Large intestine (tissue), 3 donors: ENCODE results near the gene PAX5. TPM values are rescaled to one million over a fixed set of nuclear protein-coding genes. Genes with fewer than 3 reads are reported as not detected.

Source experiments
- DNase-seq, 2 donors: peaks; one replicate each; pipeline versions ENCODE4 v3.0.0 to v3.0.0-alpha.2; 2013
- H3K27ac ChIP-seq: one replicate; pipeline ENCODE4 v1.5.1; 2013; ENCODE audit warnings: low read length
- H3K27me3 ChIP-seq: 2 replicates; pipeline ENCODE4 v1.6.1; 2013; ENCODE audit warnings: low read length; ENCODE audit not compliant: control insufficient read depth, insufficient read depth
- H3K36me3 ChIP-seq: 2 replicates; pipeline ENCODE4 v1.6.1; 2013; ENCODE audit warnings: low read length; ENCODE audit not compliant: control insufficient read depth, insufficient read depth
- H3K4me1 ChIP-seq: one replicate; pipeline ENCODE4 v1.6.1; 2013; ENCODE audit warnings: low read length; ENCODE audit not compliant: control insufficient read depth, insufficient read depth
- H3K4me3 ChIP-seq: one replicate; pipeline ENCODE4 v1.5.1; 2013; ENCODE audit warnings: low read length
- H3K9me3 ChIP-seq: one replicate; pipeline ENCODE4 v1.6.1; 2013; ENCODE audit warnings: mild to moderate bottlenecking, low read depth, low read length, moderate library complexity; ENCODE audit not compliant: control insufficient read depth
- WGBS: methylation state at CpG from one replicate; pipeline ENCODE4 v1.1.5; 2013; ENCODE audit warnings: low lambda C conversion rate; ENCODE audit not compliant: insufficient coverage; 5-methylcytosine and 5-hydroxymethylcytosine counted together
- polyA plus RNA-seq: library from polyadenylated mRNA; unstranded; fragments of 120-200 nt; gene quantifications from one replicate; pipeline ENCODE4 v1.2.1, GENCODE V29; 2013

Gene PAX5
- polyA plus RNA-seq, 1 donor: 0.06 TPM

- Histone ChIP-seq H3K4me3 (no peak overlapping the region), H3K9me3 (no peaks in the 10 kb centered on the region), H3K4me1 (no peaks in the 10 kb centered on the region), H3K27me3 (peaks cover 29% of the 10 kb centered on the region), H3K36me3 (no peaks in the 10 kb centered on the region), H3K27ac (no peak overlapping the region)
- DNase-seq: no peak
- WGBS: 100% methylated on average over 1 of the region's 5 CpGs
These were observed 138.3 kb downstream of the PAX5 start for GRCh38 chr9:36895744-36896260.

- no CpG with 5 or more reads among the region's 23 CpGs for WGBS
These were observed 139.3 kb downstream of the PAX5 start for GRCh38 chr9:36894695-36895310.

GRCh38 chr9:36893911-36894310 lies 140.2 kb downstream of the PAX5 start:
- no CpG with 5 or more reads among the region's 8 CpGs for WGBS
- H3K27ac ChIP-seq: no peak overlapping the region

More at GRCh38 chr9:36894695-36895310, 139.3 kb downstream of the PAX5 start:
- H3K4me1 ChIP-seq: no peaks in the 10 kb centered on the region
- H3K27ac ChIP-seq: no peak overlapping the region
- no peak for DNase-seq
- H3K36me3 ChIP-seq: no peaks in the 10 kb centered on the region
- H3K4me3 ChIP-seq: no peak overlapping the region
- no peaks in the 10 kb centered on the region for H3K9me3 ChIP-seq
- peaks cover 37% of the 10 kb centered on the region for H3K27me3 ChIP-seq

GRCh38 chr9:36893184-36893583 lies 140.9 kb downstream of the PAX5 start:
- Histone ChIP-seq H3K4me1 (no peaks in the 10 kb centered on the region), H3K27ac (no peak overlapping the region), H3K4me3 (no peak overlapping the region), H3K36me3 (no peaks in the 10 kb centered on the region), H3K9me3 (no peaks in the 10 kb centered on the region), H3K27me3 (peaks cover 45% of the 10 kb centered on the region)
- DNase-seq: no peak
- WGBS: no CpG with 5 or more reads among the region's 8 CpGs

More at GRCh38 chr9:36893911-36894310, 140.2 kb downstream of the PAX5 start:
- Histone ChIP-seq H3K4me3 (no peak overlapping the region), H3K9me3 (no peaks in the 10 kb centered on the region), H3K4me1 (no peaks in the 10 kb centered on the region), H3K27me3 (peaks cover 40% of the 10 kb centered on the region), H3K36me3 (no peaks in the 10 kb centered on the region)
- DNase-seq: no peak

- H3K36me3 ChIP-seq: no peaks in the 10 kb centered on the region
- no CpG with 5 or more reads among the region's 4 CpGs for WGBS
- no peak overlapping the region for H3K4me3 ChIP-seq
- peaks cover 39% of the 10 kb centered on the region for H3K27me3 ChIP-seq
- H3K27ac ChIP-seq: no peak overlapping the region
- DNase-seq: no peak
- no peaks in the 10 kb centered on the region for H3K9me3 ChIP-seq
- H3K4me1 ChIP-seq: no peaks in the 10 kb centered on the region
These were observed 141.8 kb downstream of the PAX5 start for GRCh38 chr9:36892279-36892678.

GRCh38 chr9:36891341-36891811 lies 142.7 kb downstream of the PAX5 start:
- Histone ChIP-seq H3K27me3 (peaks cover 38% of the 10 kb centered on the region), H3K4me1 (no peaks in the 10 kb centered on the region), H3K9me3 (no peaks in the 10 kb centered on the region), H3K36me3 (no peaks in the 10 kb centered on the region), H3K4me3 (no peak overlapping the region), H3K27ac (no peak overlapping the region)
- no CpG with 5 or more reads among the region's 13 CpGs for WGBS
- DNase-seq: no peak

GRCh38 chr9:36889844-36890243 lies 144.2 kb downstream of the PAX5 start:
- Histone ChIP-seq H3K4me1 (no peaks in the 10 kb centered on the region), H3K9me3 (no peaks in the 10 kb centered on the region), H3K27me3 (peaks cover 48% of the 10 kb centered on the region), H3K36me3 (no peaks in the 10 kb centered on the region), H3K4me3 (no peak overlapping the region), H3K27ac (no peak overlapping the region)
- DNase-seq: no peak
- no CpG with 5 or more reads among the region's 6 CpGs for WGBS

- no peaks in the 10 kb centered on the region for H3K9me3 ChIP-seq
- H3K36me3 ChIP-seq: no peaks in the 10 kb centered on the region
- DNase-seq: no peak
- H3K4me1 ChIP-seq: no peaks in the 10 kb centered on the region
- peaks cover 52% of the 10 kb centered on the region for H3K27me3 ChIP-seq
- no peak overlapping the region for H3K4me3 ChIP-seq
- no peak overlapping the region for H3K27ac ChIP-seq
- no CpG with 5 or more reads among the region's 7 CpGs for WGBS
These were observed 145.5 kb downstream of the PAX5 start for GRCh38 chr9:36888551-36888950.

- no peaks in the 10 kb centered on the region for H3K4me1 ChIP-seq
- no peak for DNase-seq
- H3K36me3 ChIP-seq: no peaks in the 10 kb centered on the region
- peaks cover 32% of the 10 kb centered on the region for H3K27me3 ChIP-seq
- no peak overlapping the region for H3K4me3 ChIP-seq
- H3K27ac ChIP-seq: no peak overlapping the region
- H3K9me3 ChIP-seq: no peaks in the 10 kb centered on the region
- no CpG with 5 or more reads among the region's 6 CpGs for WGBS
These were observed 149.3 kb downstream of the PAX5 start for GRCh38 chr9:36884721-36885120.

GRCh38 chr9:36882594-36882993 lies 151.5 kb downstream of the PAX5 start:
- no peaks in the 10 kb centered on the region for H3K9me3 ChIP-seq
- H3K36me3 ChIP-seq: no peaks in the 10 kb centered on the region
- no peak overlapping the region for H3K27ac ChIP-seq
- peaks cover 27% of the 10 kb centered on the region for H3K27me3 ChIP-seq
- no peak overlapping the region for H3K4me3 ChIP-seq
- WGBS: no CpG with 5 or more reads among the region's 3 CpGs
- DNase-seq: no peak
- H3K4me1 ChIP-seq: no peaks in the 10 kb centered on the region
